IPS-15b (cell line): ENCODE data around the gene STOM.
"Not testable (repeated sequence)": the region's sequence is repeated elsewhere in the genome, so short reads cannot be mapped to it uniquely, and the experiment has no call there.

ENCODE experiments used
- H3K27me3 ChIP-seq: one replicate; pipeline ENCODE4 v1.6.1; 2013; ENCODE audit warnings: low read length; ENCODE audit not compliant: control insufficient read depth, insufficient read depth
- H3K36me3 ChIP-seq: one replicate; pipeline ENCODE4 v1.6.1; 2013; ENCODE audit warnings: low read length; ENCODE audit not compliant: control insufficient read depth, insufficient read depth
- H3K4me1 ChIP-seq: one replicate; pipeline ENCODE4 v1.6.1; 2013; ENCODE audit warnings: mild to moderate bottlenecking, low read length; ENCODE audit not compliant: control insufficient read depth, insufficient read depth
- H3K4me3 ChIP-seq: one replicate; pipeline ENCODE4 v1.5.1; 2013; ENCODE audit warnings: low read depth, low read length
- H3K9ac ChIP-seq: one replicate; pipeline ENCODE4 v1.6.1; 2013; ENCODE audit warnings: low read depth, mild to moderate bottlenecking, low read length
- H3K9me3 ChIP-seq: one replicate; pipeline ENCODE4 v1.6.1; 2013; ENCODE audit warnings: mild to moderate bottlenecking, low read length; ENCODE audit not compliant: control insufficient read depth, insufficient read depth

STOM gene

DNA sequence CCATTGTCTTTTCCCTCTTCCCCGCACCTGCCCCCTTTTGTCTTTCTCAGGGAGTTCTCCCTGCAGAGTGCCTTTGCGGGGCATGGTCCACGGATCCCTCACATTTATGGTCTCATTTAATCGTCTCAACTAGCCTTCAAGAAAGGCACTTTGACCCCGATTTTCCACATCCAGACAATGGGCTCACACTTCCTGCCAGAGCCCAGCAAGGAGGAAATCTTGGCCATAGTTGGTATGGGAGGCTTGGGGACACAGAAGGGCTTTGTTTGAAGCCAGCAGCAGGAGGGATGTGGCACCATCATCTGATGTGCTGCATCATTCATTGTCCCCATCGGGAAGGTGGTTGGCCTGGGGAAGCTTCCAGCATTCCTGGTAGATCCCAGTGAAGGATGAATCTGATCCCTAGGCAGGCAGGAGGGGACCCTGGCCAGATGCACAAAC lies 77.2 kb downstream of the STOM start:
- H3K4me3 ChIP-seq: no peak overlapping the region
- no peak overlapping the region for H3K9ac ChIP-seq
- H3K36me3 ChIP-seq: peaks cover 3% of the 10 kb centered on the region
- peaks cover 17% of the 10 kb centered on the region for H3K4me1 ChIP-seq
- H3K27me3 ChIP-seq: peaks cover 34% of the 10 kb centered on the region
- H3K9me3 ChIP-seq: no peaks in the 10 kb centered on the region

GRCh38 chr9:121292051-121292450 lies 78.0 kb downstream of the STOM start:
- Histone ChIP-seq H3K27me3 (peaks cover 35% of the 10 kb centered on the region), H3K4me3 (no peak overlapping the region), H3K9me3 (no peaks in the 10 kb centered on the region), H3K36me3 (peaks cover 3% of the 10 kb centered on the region), H3K9ac (no peak overlapping the region), H3K4me1 (peaks cover 20% of the 10 kb centered on the region)

- not testable (repeated sequence) for H3K4me3 ChIP-seq
- Histone ChIP-seq H3K4me1 (peaks cover 23% of the 10 kb centered on the region), H3K27me3 (peaks cover 35% of the 10 kb centered on the region)
Measured at GRCh38 chr9:121291536-121291935, 78.5 kb downstream of the STOM start.

DNA sequence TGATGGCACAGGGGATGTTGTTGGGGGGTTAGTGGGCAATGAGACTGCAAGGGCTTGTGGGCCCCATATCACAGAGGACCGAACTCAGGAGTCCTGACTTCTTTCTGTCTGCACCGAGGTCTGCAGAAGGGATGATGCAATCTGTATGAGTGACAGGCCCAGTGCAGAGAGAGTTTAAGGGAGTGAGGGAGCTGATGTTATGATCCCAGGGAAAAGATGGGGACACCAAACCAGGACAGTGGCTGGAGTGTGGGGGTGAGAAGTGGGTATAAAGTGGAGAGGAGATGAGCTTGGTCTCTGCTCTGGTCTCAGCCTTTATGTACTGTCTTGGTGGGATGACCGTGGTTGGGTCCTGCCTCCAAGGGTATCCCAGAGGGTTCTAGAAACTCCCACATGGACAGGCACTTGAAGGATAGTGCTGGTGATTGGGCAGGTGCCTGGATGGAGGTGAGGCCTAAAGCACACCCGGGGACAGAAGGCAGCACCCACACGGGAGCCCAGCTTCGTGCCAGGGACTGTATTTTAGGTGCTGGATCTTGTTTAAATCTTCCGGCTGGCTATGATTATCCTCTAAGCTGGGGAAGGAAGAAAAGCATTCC lies 80.2 kb downstream of the STOM start:
- Histone ChIP-seq H3K4me1 (peaks cover 29% of the 10 kb centered on the region), H3K9ac (no peak overlapping the region), H3K27me3 (peaks cover 47% of the 10 kb centered on the region), H3K4me3 (no peak overlapping the region), H3K36me3 (peaks cover 3% of the 10 kb centered on the region), H3K9me3 (no peaks in the 10 kb centered on the region)

More at GRCh38 chr9:121291536-121291935, 78.5 kb downstream of the STOM start:
- H3K9me3 ChIP-seq, H3K36me3 ChIP-seq, H3K9ac ChIP-seq: not testable (repeated sequence)

DNA sequence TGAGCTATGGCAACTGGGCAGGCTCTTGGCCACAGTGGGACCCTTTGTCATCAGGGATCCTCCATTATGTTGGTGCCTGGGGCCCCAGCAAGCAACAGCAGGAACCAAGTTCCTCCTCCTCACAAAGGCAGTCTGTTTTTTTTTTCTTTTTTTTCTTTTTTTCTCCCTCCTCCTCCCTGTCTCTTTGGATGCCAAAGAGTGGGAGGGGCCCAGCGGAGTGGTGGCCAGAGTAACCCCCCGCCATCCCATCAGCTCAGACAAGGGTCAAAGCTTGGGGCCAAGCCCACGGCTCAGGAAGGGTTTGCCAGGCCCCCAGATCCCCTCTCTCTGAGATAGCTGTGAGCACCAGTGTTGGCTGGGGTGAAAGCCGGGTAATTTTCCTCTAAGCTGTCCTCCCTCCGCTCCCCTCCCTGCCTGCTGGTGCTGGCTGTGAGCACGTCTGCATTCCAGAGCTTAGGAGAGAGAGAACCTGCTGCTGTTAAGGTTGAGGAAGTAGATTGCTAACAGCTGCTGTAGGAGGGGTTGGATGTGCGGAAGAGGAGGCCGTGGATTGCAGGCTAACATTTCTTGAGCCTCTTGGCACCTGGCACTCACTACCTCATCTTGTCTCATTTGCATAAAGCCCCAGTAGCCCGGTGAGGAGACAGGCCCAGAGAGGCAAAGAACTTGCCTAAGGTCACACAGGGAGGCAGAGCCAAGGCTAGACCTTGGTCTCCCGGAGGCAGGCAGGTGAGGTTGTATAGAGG lies 80.9 kb downstream of the STOM start:
- H3K27me3 ChIP-seq: peaks cover 53% of the 10 kb centered on the region
- H3K9me3 ChIP-seq: no peaks in the 10 kb centered on the region
- H3K36me3 ChIP-seq: peaks cover 3% of the 10 kb centered on the region
- H3K4me1 ChIP-seq: peaks cover 29% of the 10 kb centered on the region
- H3K9ac ChIP-seq: no peak overlapping the region
- no peak overlapping the region for H3K4me3 ChIP-seq
